Posterior cingulate gyrus (tissue), 11 donors: ENCODE results near the gene TMOD3.

Experiments used
- DNase-seq, 10 donors: peaks; one replicate each; pipeline versions ENCODE4 v3.0.0 to v3.0.0-alpha.2; 2020 to 2021; ENCODE audit warnings: mixed read lengths in 3 of 10
- intact Hi-C: fragments of 100-400 bp; cut with DNase I; formaldehyde crosslinking; loops from one replicate; pipeline ENCODE4 v1.15.1; 2023

The TMOD3 gene

DNA sequence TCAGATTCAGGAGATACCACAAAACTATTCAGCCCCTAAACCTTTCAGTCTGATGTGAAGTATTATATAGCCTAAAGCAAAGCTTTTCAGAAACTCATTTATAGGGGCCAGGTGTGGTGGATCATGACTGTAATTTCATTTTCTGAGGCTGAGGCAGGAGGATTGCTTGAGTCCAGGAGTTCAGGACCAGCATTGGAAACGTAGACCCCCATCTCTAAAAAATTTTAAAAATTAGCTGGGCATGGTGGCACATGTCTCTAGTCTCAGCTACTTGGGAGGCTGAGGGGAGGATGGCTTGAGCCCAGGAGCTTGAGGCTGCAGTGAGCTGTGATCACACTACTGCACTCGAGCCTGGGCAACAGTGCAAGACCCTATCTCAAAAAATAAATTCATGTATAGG, 60.0 kb downstream of the TMOD3 start:
- no peak for DNase-seq
- intact Hi-C loops, result loop anchor here (2.0 to 5.0 kb wide), 2 partner anchors 189 to 338 kb away; no protein-coding TSS in a partner anchor

DNA sequence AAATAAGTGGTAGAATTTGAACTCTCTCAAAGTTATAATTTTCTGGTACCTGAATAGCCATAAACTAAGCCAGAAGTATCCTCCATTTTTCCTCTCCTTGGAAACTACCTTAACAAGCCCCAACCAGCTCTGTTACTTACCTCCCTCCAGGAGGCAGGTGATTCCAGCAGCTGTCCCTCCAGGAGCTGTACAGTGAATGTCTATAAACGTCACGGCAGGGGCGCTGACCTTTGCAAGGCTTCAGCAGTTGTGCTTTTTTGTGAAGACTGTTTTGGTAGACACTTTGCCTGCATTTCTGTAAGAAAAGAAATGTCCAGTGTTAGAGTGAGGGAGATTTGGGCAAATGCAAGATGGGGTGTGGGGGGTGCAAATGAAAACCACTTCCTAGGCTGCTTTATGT, 75.0 kb downstream of the TMOD3 start:
- intact Hi-C loops, result no loop called here
- DNase-seq, result no peak

DNA sequence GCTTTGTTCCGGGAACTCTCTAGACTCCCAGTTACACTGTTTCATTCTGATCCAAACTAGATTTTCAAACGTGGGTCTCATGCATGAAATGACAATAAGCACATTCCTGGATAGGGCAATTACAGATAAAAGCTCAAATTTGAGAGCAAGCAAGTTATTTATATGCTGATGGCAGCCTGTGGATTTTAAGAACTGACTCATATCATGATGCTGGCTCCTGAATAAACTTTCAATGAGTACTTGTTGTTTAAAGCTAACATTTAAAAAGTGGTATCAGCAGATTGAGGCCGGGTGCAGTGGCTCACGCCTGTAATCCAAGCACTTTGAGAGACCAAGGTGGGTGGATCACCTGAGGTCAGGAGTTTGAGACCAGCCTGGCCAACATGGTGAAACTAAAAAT, 75.5 kb downstream of the TMOD3 start:
- DNase-seq, result no peak
- intact Hi-C loops, result no loop called here

DNA sequence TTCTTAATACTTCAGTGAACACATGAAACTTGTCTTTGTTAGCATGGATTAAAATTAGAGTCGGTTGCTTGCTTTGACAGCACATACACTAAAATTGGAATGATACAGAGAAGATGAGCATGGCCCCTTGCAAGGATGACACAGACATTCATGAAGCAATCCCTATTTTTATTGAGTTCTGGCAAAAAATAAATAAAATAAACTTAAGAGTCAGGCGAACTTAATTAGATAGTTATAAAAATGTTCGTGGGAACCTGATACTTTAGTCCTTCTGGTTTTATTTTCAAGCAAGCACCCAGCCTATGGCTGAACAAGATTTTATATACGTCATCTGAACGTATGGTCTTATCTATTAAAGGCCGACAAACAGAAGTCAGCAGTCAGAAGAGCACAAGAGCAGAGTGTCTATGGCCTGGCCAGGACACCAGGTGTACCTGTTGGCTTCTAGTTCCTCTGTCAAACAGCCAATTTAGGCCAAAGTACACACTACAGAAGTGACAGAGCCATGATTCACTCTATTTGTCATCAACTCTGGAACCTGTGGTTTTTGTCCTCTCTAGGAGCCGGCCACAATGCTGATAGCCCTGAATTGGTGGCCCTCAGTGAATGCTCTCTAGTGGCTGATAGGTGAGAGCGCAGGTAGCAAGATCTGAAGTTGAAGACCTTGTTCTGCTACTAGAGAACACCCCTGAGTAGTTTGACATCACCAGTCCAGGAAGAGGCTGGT, 77.8 kb downstream of the TMOD3 start:
- intact Hi-C loops, result no loop called here
- DNase-seq, result no peak

DNA sequence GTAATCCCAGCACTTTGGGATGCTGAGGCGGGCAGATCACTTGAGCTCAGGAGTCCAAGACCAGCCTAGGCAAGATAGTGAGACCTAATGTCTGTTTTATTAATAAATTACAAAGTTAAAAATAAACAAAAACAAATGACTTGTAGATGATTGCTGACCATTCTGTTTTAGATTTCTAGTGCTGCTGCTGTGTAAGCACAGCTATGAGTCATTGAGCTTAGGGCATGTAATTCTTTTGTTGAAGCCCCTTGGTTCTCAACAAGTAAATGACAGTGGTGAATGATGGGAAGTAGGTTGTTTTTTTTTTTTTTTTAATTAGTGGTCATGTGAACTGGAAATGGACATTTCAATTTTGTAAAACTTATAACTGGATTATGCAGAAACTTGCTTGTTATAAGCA, 78.9 kb downstream of the TMOD3 start:
- intact Hi-C loops, result no loop called here

DNA sequence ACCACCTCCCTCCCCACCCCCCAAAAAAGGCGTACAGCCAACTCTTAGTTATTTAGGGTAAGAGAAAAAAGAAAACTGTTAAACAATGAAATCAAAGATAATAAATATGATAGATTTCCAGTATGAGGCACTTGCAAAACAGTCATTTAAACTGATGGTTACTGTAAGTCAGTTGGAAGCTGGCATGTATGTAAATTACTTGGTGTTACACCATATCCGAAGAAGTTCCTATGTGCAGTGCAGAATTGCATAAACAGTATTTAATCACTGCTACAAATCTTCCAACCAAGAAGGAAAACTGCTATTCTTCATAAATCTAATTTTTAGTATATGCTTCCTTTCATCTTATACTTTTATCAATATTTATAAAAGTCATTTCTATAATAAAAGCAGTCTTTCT, 80.1 kb downstream of the TMOD3 start:
- no peak for DNase-seq
- intact Hi-C loops, result no loop called here

More for the DNA sequence above, 78.9 kb downstream of the TMOD3 start:
- DNase-seq, result no peak

DNA sequence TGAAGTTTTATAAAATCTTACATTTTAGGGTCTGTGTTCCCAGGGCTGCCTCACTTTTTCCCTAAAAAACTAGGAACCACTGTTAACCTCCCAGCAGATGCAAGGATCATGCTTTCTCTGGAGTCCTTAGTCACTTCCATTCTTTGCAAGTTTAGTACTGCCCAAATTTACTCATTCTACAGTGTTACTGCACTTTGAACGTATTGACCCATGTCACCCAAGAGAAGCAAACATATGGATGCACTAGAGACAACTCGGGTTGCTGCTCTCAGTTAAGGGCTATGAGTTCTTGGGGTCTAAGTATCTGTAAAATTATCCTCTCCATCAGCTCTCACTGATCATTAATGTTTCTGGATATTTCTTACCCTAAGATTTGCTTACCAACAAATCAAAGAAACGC, 83.1 kb downstream of the TMOD3 start:
- intact Hi-C loops, result no loop called here
- no peak for DNase-seq

DNA sequence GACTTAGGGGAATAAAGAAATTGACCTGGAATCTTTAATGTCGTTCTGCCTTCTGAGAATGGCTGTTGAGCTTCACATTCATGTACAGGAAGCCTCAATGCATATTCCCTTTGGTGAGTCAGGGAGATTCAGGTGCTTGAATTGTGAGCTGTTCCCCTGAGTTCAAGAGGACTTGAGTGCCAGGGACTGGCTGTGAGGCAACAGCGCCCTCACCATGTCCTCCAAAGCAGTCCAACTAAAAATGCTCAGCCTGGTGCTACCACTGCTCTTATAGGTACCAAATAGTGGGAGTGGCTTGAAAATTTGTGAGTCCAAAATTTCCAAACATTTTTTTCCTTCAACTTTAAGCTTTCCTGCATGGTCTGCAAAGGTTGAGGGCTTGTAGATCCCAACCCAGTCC, 88.0 kb downstream of the TMOD3 start:
- no peak for DNase-seq
- intact Hi-C loops, result no loop called here

DNA sequence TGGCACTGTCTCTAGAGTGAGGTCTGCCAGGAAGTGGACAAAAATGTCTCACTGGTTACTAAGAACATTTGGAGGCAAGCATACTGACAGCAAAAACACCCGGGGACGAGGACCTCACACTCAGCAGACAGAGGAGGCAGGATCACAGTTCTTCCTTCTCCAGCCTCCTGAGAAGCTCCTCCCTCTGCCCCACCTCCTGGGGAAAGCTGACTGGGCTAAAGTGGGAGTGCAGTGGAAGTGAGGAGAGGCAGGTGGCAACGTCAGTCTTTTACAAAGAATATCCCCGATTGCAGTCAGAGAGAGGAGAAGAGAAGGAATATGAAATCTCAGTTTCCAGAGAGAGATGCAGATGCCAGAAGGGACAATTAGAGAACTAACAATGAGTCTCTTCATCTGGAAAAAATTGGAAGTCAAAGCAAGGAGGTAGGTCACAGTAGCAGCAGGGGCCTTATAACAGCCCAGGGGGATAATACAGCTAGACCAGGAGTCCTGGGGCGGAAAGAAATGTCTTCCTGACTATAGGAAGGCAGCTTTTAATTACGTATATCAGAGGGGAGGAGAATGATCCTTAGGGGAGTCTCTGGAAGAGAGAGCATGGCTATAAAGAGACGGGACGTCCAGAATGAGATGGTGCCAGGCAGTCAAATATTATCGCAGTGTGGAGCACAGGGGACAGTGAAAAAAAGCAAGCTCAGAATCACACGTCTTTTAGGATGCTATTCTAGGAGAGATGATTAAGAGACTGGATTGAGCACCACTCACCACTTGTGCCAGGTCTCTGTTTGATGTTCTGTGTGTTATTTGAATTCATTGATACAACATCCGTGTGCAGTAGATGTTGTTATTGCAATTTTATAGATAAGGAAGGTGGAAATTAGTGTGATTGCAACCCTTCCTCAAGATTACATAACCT, 95.0 kb downstream of the TMOD3 start:
- intact Hi-C loops, result no loop called here
- peak in 8 of 10 donors; percentile 15 to 93 (median 52) for DNase-seq

DNA sequence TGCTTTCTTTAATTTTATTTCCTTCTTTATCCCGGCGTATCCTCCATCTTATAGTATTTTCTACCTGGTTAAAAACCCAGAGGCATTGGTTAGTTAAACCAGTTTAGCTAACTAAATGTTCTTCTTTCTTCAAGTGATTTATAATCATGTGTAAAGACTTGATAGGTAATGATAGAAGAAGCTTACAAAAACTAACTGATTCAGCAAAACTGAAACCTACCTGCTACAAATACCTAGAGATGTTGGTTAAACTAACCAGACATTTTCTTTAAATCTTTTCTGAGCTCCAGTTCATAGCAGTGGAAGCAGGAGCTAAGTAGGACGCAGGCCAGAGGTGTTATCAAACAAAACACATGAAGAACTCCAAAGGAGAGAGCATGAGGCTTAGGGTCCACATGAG, 97.4 kb downstream of the TMOD3 start:
- no peak for DNase-seq
- intact Hi-C loops, result no loop called here

DNA sequence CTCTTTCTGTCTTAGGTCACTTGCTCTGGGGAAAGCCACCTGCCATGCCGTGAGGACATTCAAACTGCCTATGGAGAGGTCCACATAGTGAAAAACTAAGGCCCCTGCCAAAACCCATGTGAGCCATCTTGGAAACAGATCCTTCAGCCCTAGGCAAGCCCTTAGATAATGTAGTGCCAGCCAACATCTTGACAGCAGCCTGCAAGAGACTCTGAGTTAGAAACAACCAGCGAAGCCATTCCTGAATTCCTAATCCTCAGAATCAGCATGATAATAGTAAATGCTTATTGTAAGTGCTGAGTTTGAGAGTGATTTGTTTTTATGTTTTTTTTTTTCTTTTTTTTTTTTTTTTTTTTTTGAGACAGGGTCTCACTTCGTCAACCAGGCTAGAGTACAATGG, 101.6 kb downstream of the TMOD3 start:
- no peak for DNase-seq
- intact Hi-C loops, result no loop called here

DNA sequence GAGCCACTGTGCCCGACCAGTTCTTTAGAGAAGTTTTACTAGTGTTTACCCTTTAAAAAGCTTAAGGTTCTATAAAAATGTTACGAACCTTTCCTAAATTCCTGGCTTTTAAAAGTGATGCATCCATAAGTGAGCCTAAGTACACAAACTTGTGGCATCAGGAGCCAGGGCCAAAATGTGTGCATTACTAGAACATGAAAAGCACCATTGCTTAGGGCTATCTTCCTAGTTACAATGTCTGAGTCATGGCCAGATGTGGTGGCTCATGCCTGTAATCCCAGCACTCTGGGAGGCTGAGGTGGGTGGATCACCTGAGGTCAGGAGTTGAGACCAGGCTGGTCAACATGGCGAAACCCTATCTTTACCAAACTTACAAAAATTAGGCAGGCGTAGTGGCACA, 102.2 kb downstream of the TMOD3 start:
- DNase-seq, result no peak
- intact Hi-C loops, result no loop called here

DNA sequence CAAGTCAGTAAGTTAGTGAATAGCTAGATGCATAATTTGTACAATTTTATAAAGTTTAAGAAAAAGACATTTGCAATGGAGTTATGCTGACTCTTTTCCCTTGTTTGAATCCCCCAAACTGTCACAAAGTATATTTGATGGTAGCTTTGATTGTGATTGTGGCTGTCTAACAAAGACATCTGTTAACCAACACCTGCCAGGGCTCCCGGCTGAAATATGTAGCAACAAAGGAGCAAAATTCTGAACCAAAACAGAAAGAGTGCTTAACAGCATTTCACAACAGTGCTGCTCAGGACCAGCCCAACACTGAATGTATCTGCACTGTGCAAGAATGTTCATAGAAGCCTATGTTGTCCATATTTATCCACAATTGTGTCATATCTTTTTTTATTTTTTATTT, 102.7 kb downstream of the TMOD3 start:
- no peak for DNase-seq
- intact Hi-C loops, result no loop called here

DNA sequence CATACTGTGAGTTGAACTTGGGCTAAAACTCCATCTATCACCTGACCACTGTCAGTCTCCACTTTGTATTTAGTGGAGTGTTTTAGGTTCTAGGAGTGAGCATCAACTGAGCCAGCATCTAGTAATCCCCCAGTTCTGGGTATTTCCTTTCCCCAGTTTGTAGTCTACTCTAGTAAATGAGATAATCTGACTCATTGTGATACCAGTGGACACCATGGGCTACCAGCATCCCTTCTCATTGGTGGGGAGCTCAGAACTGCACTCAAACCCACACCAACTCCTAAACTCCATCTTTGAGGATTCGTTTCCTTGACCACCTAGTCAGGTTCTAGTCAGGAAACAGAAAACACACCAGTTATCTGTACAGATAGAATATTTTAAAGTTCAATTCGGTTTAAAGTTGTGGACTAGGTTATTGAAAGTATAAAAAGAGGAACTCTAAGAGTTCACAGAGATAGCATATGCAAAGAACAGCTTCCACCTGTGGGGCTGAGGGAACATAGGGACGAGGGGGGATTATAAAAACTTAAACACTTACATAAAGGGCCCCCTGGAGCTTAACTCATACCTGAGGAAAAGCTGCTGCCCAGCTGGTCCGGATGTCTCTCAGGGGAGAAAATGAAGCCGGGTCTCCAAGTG, 106.1 kb downstream of the TMOD3 start:
- DNase-seq, result no peak
- intact Hi-C loops, result no loop called here

DNA sequence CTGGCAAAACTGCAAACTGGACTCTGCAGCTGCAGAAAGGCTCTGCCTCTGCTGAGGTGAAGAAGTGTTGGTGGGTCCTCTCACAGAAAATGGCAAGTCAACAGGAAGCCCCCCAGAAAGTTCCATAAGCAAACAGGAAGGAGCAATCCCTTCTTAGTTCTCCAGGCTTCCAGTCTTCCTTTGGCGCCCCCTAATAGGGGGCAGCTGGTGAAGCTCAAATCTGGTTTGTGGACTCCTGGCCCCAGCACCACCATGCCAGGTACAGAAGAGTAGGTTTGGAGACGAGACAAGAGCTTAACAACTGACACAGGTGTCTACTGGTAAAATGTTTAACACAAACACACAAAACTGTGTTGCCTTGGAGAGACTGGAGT, 106.6 kb downstream of the TMOD3 start:
- intact Hi-C loops, result no loop called here
- peak in 1 of 10 donors; percentile 30 for DNase-seq

DNA sequence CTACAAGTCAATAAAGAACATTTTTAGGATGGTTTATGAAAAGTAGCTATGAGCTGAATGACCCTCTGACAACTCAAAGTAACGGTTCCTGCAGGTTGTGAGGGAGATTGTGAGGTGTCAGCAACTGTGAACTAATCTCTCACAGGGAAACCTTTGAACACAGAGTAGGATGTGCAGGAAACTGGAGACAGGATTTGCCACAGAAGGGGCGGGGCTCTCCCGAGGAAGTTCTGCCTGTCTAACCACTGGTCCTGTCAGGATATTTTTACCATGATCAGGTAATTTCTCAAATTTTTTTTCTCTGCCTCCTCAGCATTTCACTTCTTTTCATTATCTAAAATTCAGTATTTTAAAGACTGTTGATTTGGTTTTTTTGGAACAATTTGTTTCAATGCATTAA, 108.8 kb downstream of the TMOD3 start:
- DNase-seq, result peak in 1 of 10 donors; percentile 26
- intact Hi-C loops, result no loop called here

DNA sequence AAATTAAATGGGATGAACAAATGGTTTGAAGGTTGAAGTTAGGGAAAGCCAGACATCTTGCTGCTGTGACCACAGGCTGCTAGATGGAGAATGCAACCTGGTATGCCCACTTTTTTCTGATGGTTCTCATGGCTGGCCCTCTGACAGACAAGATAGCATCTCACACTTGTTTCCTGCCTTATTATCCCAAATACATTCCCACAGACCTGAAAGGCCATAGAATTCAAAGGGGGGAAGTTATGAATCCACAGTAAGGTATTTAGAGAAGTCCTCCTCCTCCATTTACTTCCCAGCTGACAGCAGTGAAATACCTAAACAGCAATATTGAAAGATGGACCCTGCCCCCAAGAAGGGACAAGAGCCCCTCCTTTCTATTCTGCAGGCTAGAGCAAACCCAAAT, 109.8 kb downstream of the TMOD3 start:
- DNase-seq, result no peak
- intact Hi-C loops, result no loop called here

DNA sequence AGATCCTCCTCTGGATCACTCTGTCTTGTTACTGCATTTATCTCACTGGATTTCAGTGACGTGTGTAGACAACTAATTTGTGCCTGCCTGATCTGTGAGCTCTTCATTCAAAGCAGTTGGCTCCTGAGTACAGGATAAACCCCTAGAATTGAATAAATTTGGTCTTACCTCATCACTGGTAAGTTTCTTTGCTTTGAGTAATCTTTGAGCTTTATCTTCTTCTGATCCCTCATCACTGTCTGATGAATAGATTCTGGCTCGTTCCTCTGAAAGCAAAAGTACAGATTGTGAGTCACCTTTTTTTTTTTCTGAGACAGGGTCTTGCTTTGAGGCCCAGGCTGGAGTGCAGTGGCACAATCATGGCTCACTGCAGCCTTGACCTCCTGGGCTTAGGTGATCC, 117.7 kb downstream of the TMOD3 start:
- no peak for DNase-seq
- intact Hi-C loops, result no loop called here

DNA sequence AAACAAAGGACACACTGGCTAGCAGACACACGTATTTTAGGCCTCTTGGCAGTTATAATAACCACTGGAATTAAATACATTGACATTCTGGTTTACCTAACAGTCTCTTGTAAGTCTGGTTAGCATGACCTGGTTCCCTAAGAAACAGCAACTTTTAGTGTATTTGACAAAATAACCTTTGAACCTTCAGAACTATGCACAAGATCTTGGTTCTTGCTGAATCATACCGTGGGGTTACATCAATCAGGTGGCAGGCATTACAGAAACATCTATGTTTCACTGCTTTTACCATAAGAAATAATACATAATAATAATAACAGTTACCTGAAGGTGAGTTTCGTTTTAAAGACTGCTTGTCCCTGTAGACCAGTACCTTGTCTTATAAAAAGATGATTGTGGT, 123.4 kb downstream of the TMOD3 start:
- DNase-seq, result no peak
- intact Hi-C loops, result no loop called here

DNA sequence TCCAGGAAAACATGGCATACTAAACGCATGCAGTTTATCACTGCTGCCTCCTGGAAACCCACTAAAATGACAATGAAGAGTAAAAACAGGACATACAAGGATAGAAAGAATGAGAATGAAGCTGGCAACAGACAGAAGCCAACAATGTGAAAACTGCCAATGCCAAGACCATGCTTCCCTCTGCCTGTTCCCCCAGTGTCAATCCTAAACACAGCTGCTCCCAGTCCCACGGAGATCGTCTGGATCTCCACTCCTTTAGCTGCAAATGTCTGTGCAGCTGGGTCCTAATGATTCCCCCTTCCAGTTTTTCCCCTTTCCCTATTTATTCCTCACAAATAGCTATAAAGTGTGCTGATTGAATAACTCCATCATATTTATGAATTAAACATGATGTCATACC, 126.1 kb downstream of the TMOD3 start:
- DNase-seq, result no peak
- intact Hi-C loops, result no loop called here
